ENCODE data around the gene WDR55. TPM values are rescaled to one million over a fixed set of nuclear protein-coding genes. Genes with fewer than 3 reads are reported as not detected.

WDR55 gene
- total and polyA plus RNA-seq, 2 of the 8 experiments (the other 6 are each of a cell fraction or from before 2014, with no cell fraction given), result 15.3 to 22.7 TPM

DNA sequence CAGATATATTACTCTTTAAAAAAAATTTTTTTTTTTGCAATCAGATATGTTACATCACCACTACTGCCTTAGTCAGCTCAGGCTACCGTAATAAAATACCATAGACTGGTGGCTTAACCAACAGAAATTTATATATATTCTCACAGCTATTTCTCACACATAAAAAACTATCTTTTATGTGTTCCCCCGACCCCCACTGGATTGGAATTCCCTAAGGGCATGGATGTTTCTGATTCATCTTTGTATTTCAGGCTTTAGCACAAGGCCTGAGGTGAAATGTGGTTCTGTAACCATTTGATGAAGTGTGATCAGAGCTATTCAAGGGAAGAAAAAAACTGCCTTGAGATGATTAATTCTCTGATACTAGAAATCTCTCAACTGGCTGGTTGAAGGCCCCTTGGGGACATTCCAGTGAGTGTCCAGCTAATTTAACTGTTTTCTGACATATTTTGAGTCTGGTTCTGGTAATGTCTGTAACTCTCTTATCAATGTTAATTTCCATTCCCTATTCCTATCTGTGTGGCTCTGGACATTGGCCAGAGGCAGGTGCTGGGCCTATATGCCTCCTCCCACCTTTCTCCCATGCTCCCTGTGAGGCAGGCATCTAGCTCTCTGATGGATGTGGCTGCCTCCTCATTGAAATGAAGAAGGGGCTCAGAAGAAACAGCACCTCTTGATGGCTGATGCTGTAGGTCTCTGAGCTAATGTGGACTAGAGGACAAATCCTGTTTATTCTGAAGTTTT lies 34.2 kb upstream of the WDR55 start:
- ChIA-PET CTCF (ENCODE audit: partially characterized antibody) (no interaction called here), POLR2A (ENCODE audit: partially characterized antibody) (interaction anchor here (0.5 to 1.0 kb wide), 2 partner anchors 14 to 17 kb away, joined by 3 to 4 read pairs; partner anchors contain the start of genes IK and NDUFA2)
- no peak overlapping the region for H3K4me3 ChIP-seq (ENCODE audit: extremely low read depth in 1 of 4, insufficient read depth in 2 of 4, low read depth in 3 of 4, low read length in 4 of 4)
- no peaks in the 10 kb centered on the region for H3K27me3 ChIP-seq (replicated peaks in 1 of 4; ENCODE audit: control insufficient read depth in 3 of 4, extremely low read depth in 1 of 4, insufficient read depth in 3 of 4, low read length in 3 of 4)
- H3K79me1 ChIP-seq (ENCODE audit: low read depth, low read length), result no peaks in the 10 kb centered on the region
- no peaks in the 10 kb centered on the region for H3K23me2 ChIP-seq (ENCODE audit: low read depth, low read length)
- H2BK20ac ChIP-seq (ENCODE audit: low read length), result no peak overlapping the region
- no peak overlapping the region for H4K5ac ChIP-seq (ENCODE audit: insufficient read length, low read depth, low read length)
- H4K91ac ChIP-seq (replicated peaks; ENCODE audit: insufficient read length, low read length), result no peak overlapping the region
- H3K27ac ChIP-seq (ENCODE audit: low read depth, low read length), result no peak overlapping the region
- no peak for FAIRE-seq
- no peak overlapping the region for H3K18ac ChIP-seq (ENCODE audit: extremely low read depth, low read length)
- H2BK15ac ChIP-seq (ENCODE audit: low read length), result no peak overlapping the region
- no peak overlapping the region for H3K23ac ChIP-seq (ENCODE audit: insufficient read length)
- H2BK12ac ChIP-seq (ENCODE audit: low read depth, low read length), result no peak overlapping the region
- no peaks in the 10 kb centered on the region for H4K20me1 ChIP-seq (replicated peaks in 1 of 2; ENCODE audit: control insufficient read depth in 1 of 2, insufficient read depth in 2 of 2, low read length in 2 of 2)
- no peaks in the 10 kb centered on the region for H3K4me1 ChIP-seq (replicated peaks in 1 of 4; ENCODE audit: control insufficient read depth in 3 of 4, insufficient read depth in 4 of 4, low read length in 3 of 4)
- no peaks in the 10 kb centered on the region for H3K79me2 ChIP-seq (ENCODE audit: control insufficient read depth in 1 of 2, insufficient read depth in 2 of 2, low read length in 2 of 2)
- no peaks in the 10 kb centered on the region for H3K36me3 ChIP-seq (ENCODE audit: control insufficient read depth in 2 of 4, insufficient read depth in 4 of 4, low read length in 3 of 4)
- peaks cover 34 to 35% of the 10 kb centered on the region in 2 experiments; a peak in 3 of 4 replicates for H3K9me3 ChIP-seq (ENCODE audit: insufficient read depth in 2 of 2, low read depth in 1 of 2, low read length in 1 of 2)
- H4K8ac ChIP-seq (ENCODE audit: extremely low read depth, insufficient read depth, low read length), result no peak overlapping the region
- H2AFZ ChIP-seq (ENCODE audit: low read length), result no peak overlapping the region
- no peak overlapping the region for H3K4ac ChIP-seq (replicated peaks; ENCODE audit: insufficient read length, low read depth, low read length)
- H3K56ac ChIP-seq (replicated peaks; ENCODE audit: insufficient read length, low read depth, low read length), result no peak overlapping the region
- 89% methylated on average over 2 of the region's 2 CpGs; no CpG with 5 or more reads in 1 of the 2 experiments for WGBS, 2 experiments (ENCODE audit: extremely low coverage in 1 of 2, insufficient coverage in 1 of 2, insufficient read length in 1 of 2, insufficient replicate concordance in 2 of 2, low coverage in 1 of 2, low lambda C conversion rate in 2 of 2, missing lambda C conversion rate in 1 of 2)
- H2BK120ac ChIP-seq (replicated peaks; ENCODE audit: low read depth, low read length), result no peak overlapping the region
- no peak overlapping the region for H2BK5ac ChIP-seq (ENCODE audit: low read depth, low read length)
- H3K9ac ChIP-seq (replicated peaks in 1 of 4; ENCODE audit: extremely low read depth in 1 of 4, low read depth in 3 of 4, low read length in 3 of 4), result no peak overlapping the region
- DNase-seq (ENCODE audit: low read depth in 1 of 2, low spot score in 2 of 2), result no peak
- no peak overlapping the region for H3K4me2 ChIP-seq (ENCODE audit: insufficient read depth in 1 of 2, low read depth in 2 of 2, low read length in 2 of 2)
- H2AK5ac ChIP-seq (ENCODE audit: low read depth, low read length), result no peak overlapping the region
- no peak overlapping the region for H3K14ac ChIP-seq (ENCODE audit: insufficient read length)
- TF ChIP-seq ZNF274 (IDR thresholded peaks at IDR 0.05; ENCODE audit: borderline replicate concordance, extremely low read depth, low read length) (no peak), TAF1 (IDR thresholded peaks at IDR 0.05; ENCODE audit: low read depth, low read length) (no peak), RFX5 (IDR thresholded peaks at IDR 0.05; ENCODE audit: borderline replicate concordance, low read depth, low read length) (no peak), HDAC6 (IDR thresholded peaks at IDR 0.05; ENCODE audit: low read depth, low read length) (no peak), SIX5 (IDR thresholded peaks at IDR 0.05; ENCODE audit: low read depth, low read length) (no peak), POU5F1 (IDR thresholded peaks at IDR 0.05; ENCODE audit: low read depth, low read length) (no peak), RAD21 (IDR thresholded peaks at IDR 0.05 in 1 of 2, conservative IDR thresholded peaks at IDR 0.05 in 1 of 2; ENCODE audit: low read depth in 2 of 2, low read length in 2 of 2) (no peak), SP4 (IDR thresholded peaks at IDR 0.05; ENCODE audit: low read length) (no peak), KDM5A (IDR thresholded peaks at IDR 0.05; ENCODE audit: low read length) (no peak), TBP (IDR thresholded peaks at IDR 0.05; ENCODE audit: low read depth, low read length) (no peak), NRF1 (IDR thresholded peaks at IDR 0.05; ENCODE audit: low read depth, low read length) (no peak), BCL11A (IDR thresholded peaks at IDR 0.05; ENCODE audit: low read depth in 2 of 2, low read length in 2 of 2) (no peak), YY1 (IDR thresholded peaks at IDR 0.05; ENCODE audit: low read depth, low read length) (no peak)

Measured in H1 (cell line).